BJ (cell line): ENCODE measurements around the gene RPS5. TPM values are rescaled to one million over a fixed set of nuclear protein-coding genes. Genes with fewer than 3 reads are reported as not detected.
A peak's percentile ranks its signal among the peaks of the same experiment; 100 is the strongest.
"Not testable (repeated sequence)": the region's sequence is repeated elsewhere in the genome, so short reads cannot be mapped to it uniquely, and the experiment has no call there.

Experiments used
- CTCF ChIA-PET: fragments of 350-600 bp; formaldehyde crosslinking; extraction: SDS; loops from one replicate; lab custom pipeline; 2021; ENCODE audit warnings: antibody characterized with exemption, inconsistent platforms; lab: Yijun Ruan, JAX
- POLR2A ChIA-PET: fragments of 300-600 bp; sonication (Branson Sonifier 250); formaldehyde crosslinking; extraction: SDS; loops from one replicate; lab custom pipeline; 2021; ENCODE audit warnings: antibody characterized with exemption; lab: Charles Lee
- DNase-seq: peaks from one replicate; pipeline ENCODE4 v3.0.0-alpha.2; 2011; ENCODE audit warnings: low read depth
- H3K27me3 ChIP-seq: 2 replicates; pipeline ENCODE4 v1.6.0; 2011; ENCODE audit warnings: low read length; ENCODE audit not compliant: control insufficient read depth, insufficient read depth
- H3K36me3 ChIP-seq: 2 replicates; pipeline ENCODE4 v1.5.1; 2011; ENCODE audit warnings: low read length; ENCODE audit not compliant: control insufficient read depth, insufficient read depth
- H3K4me3 ChIP-seq: 2 replicates; pipeline ENCODE4 v1.5.1; 2011; ENCODE audit warnings: low read depth, mild to moderate bottlenecking, control low read depth, low read length
- polyA plus RNA-seq: library from polyadenylated mRNA; depleted of rRNA; stranded (reverse); fragments of >200 nt; gene quantifications from 2 replicates; pipeline ENCODE4 v1.2.3, GENCODE V29; 2011
- TF ChIP-seq, protein P1 (sequence below): IDR thresholded peaks from 2 replicates; pipeline ENCODE4 v1.5.1; 2011; ENCODE audit warnings: low read depth, mild to moderate bottlenecking, control low read depth, inconsistent platforms, low read length, moderate library complexity; ENCODE audit not compliant: insufficient read depth

RPS5 gene
- polyA plus RNA-seq, 1 experiment, result 3,326 TPM

DNA sequence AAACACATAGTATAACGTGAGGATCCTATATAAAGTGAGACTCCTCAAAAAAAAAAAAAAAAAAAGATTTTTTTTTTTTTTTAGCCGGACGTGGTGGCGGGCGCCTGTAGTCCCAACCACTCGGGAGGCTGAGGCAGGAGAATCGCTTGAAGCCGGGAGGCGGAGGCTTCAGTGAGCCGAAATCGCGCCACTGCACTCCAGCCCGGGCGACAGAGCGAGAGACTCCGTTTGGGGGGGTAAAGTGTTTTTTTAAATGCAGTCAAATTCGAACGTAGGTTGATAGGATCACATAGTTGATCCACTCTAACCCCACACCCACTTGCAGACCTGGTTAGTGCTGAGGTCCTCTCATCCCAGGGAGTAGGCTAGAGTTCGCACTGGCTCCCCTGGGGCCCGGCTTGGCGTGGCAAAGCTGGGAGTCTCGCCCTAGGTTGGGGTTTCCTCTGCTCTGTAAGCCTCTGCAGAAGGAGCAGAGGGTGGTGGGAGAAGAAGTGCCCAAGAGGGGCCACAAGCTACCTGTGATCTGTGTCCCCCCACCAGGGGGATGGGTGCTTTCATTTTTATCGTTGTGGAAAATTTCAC, 14.9 kb downstream of the RPS5 start:
- TF ChIP-seq, protein P1, sequence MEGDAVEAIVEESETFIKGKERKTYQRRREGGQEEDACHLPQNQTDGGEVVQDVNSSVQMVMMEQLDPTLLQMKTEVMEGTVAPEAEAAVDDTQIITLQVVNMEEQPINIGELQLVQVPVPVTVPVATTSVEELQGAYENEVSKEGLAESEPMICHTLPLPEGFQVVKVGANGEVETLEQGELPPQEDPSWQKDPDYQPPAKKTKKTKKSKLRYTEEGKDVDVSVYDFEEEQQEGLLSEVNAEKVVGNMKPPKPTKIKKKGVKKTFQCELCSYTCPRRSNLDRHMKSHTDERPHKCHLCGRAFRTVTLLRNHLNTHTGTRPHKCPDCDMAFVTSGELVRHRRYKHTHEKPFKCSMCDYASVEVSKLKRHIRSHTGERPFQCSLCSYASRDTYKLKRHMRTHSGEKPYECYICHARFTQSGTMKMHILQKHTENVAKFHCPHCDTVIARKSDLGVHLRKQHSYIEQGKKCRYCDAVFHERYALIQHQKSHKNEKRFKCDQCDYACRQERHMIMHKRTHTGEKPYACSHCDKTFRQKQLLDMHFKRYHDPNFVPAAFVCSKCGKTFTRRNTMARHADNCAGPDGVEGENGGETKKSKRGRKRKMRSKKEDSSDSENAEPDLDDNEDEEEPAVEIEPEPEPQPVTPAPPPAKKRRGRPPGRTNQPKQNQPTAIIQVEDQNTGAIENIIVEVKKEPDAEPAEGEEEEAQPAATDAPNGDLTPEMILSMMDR, result no peak
- no peak for DNase-seq
- H3K27me3 ChIP-seq, result no peaks in the 10 kb centered on the region
- H3K4me3 ChIP-seq, result peak overlapping the region; percentile 48
- ChIA-PET CTCF (interaction anchor here (0.7 kb wide), 1 partner anchor 173 kb away, joined by 3 read pairs; the partner anchor contains the start of gene ZNF544), POLR2A (no interaction called here)
- no peaks in the 10 kb centered on the region for H3K36me3 ChIP-seq

DNA sequence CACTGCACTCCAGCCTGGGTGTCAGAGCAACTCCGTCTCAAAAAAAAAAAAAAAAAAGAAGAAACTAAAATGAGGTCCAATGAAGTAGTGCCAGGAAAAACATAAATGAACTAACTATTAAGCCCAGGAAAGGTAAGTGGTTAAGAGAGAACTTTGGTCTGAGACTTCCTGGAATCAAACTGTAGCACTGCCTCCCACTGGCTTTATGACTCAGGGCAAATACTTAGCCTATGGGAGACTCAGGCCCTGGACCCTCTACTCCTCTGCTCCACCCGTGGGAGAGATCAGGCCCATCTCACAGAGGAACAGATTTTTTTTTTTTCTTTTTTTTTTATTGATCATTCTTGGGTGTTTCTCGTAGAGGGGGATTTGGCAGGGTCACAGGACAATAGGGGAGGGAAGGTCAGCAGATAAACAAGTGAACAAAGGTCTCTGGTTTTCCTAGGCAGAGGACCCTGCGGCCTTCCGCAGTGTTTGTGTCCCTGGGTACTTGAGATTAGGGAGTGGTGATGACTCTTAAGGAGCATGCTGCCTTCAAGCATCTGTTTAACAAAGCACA, 16.9 kb downstream of the RPS5 start:
- DNase-seq, H3K36me3 ChIP-seq, H3K4me3 ChIP-seq, H3K27me3 ChIP-seq, CTCF ChIA-PET, POLR2A ChIA-PET: not testable (repeated sequence)

DNA sequence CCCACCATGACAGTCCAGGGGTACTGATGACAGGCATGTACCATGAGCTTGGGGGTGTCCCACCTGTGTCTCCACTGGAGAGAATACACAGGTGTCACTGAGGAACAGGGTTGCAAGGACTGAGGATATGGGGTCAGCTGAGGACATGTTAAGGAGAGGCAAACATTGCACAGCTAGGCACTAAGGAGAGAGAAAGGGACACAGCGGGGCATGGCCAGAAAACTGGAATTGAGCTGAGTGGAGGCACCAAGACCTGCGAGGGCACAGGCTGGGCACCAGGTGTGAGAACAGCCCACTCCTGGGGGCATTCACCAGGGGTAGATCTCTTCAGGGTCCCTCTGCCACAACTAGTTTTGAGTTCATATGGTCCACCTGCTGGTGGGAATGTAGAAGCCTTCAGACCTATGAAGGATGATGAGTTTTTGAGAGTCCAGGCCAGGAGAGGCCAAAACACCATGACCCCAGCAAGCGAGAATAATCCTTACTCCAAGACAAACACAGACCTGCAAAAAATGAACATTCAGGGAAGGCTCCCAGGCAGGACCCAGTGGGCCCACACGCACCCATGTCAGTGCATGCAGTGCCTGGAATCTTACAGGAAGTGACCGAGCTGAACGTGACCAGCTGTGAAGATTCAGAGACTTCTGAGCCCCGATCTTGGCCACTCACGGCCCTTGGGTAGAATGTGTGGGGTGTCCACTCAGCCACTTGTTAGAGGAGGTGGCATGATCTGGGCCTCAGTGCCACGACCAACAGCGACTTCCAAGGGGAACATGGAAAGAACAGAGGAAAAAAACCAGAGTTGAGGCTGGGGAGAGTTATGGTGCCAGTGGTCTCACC, 20.0 kb downstream of the RPS5 start:
- Histone ChIP-seq H3K4me3 (peak overlapping the region; percentile 68), H3K27me3 (no peaks in the 10 kb centered on the region), H3K36me3 (no peaks in the 10 kb centered on the region)
- DNase-seq, result no peak
- POLR2A ChIA-PET, result no interaction called here
- CTCF ChIA-PET, result interaction anchor here (0.8 kb wide), 1 partner anchor 11 kb away, joined by 4 read pairs; no protein-coding TSS in a partner anchor
- TF ChIP-seq, protein P1, result peak; percentile 43

DNA sequence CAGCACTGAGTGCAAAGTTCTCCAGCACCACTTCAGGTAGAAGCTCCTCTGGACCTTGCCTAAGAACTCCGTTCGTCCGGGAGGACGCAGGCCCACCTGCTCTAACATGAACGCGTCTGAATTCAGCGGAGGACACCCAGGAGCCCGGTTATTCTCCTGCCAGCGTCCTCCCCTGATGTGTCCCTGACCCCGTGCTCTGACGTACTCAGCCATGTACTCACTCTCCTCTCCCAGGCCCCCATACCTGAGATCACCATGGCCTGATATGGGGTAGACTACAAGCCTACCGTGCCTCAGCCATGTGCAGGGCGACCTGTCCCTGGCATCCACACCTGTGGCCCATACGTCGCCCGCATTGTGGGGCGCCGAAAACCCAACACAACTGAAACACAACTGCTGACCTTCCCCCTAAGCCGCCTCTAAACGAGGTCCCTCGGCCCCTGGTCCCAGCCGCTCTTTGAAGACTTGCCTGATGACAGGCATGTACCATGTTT, 20.6 kb downstream of the RPS5 start:
- POLR2A ChIA-PET, result no interaction called here
- TF ChIP-seq, protein P1, result no peak
- CTCF ChIA-PET, result interaction anchor here (0.8 kb wide), 1 partner anchor 11 kb away, joined by 4 read pairs; no protein-coding TSS in a partner anchor
- Histone ChIP-seq H3K36me3 (no peaks in the 10 kb centered on the region), H3K27me3 (no peaks in the 10 kb centered on the region), H3K4me3 (peak overlapping the region; percentile 68)
- DNase-seq, result no peak

DNA sequence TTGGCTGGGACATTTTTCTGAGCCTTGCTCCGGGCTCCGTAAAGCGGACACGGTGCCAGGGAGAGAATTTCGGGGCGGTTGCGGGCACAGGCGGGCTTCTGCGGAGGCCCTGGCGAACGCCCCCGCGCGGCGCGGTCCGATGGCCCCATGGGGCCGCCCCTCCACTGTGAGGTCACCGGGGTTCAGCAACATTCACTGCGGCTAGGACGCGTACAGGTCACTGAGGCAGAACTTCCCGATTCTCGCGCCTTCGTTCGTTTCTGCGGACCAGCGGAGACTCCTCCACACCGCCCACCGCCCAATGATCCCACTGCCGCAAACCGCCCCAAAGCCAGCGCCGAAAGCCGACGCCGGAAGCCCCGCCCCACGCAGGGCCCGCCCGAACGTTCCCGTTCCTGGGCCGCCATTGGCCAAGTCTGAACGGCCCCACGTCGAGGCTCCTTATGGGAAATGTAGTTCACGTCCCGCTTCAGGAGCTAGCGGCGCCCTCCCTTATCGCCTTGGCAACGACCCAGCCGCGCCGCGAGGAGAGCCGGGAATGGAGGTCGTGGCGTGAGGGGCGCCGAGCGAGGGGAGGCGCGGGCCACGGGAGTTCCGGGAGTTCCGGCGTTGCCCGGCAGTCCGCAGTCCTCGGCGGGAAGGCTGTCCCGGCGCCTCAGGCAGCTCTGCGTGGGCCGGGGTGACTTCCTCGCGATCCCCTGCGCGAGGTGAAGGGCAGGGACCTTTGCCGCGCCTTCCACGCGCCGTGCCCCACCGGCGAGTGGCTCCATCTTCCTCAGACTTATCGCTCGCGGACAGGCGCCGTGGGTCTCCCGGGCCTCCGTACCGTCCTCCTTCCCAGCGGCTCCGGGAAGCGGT, 21.3 kb downstream of the RPS5 start, which contains the start of gene ZNF584:
Gene ZNF584 (plus strand): TSS at position 498 of the 858 bp plus-strand sequence. CDS start 499 bp downstream, outside the sequence.
- peak within 1 kb of the TSS; percentile 68 for H3K4me3 ChIP-seq

More for the DNA sequence above, 21.3 kb downstream of the RPS5 start, which contains the start of gene ZNF584:
- peak; percentile 43 for DNase-seq
- TF ChIP-seq, protein P1, result no peak
- no peaks in the 10 kb centered on the region for H3K36me3 ChIP-seq
- H3K27me3 ChIP-seq, result no peaks in the 10 kb centered on the region
- ChIA-PET POLR2A (interaction anchor here (0.6 to 0.8 kb wide), 2 partner anchors 52 to 727 kb away, joined by 3 read pairs; partner anchors contain the start of gene ZNF551), CTCF (interaction anchor here (0.8 kb wide), 1 partner anchor 15 kb away, joined by 3 read pairs; no protein-coding TSS in a partner anchor)
